GM18909 (cell line): Measurements from ENCODE around the gene TMEM248.
"Not testable (repeated sequence)": the region's sequence is repeated elsewhere in the genome, so short reads cannot be mapped to it uniquely, and the experiment has no call there.

Source experiments
- ATAC-seq: cut with Tn5 transposase; IDR thresholded peaks from one replicate; pipeline ENCODE4 v1.9.1; 2021; ENCODE audit warnings: mild to moderate bottlenecking; ENCODE audit not compliant: unreplicated experiment, poor library complexity

The TMEM248 gene

GRCh38 chr7:66920769-66921395 is at the start of gene TMEM248:
Gene TMEM248, plus strand, starts transcription at chr7:66921225. Its CDS starts 20,641 bp downstream, at chr7:66941866.
- peak; percentile 87 for ATAC-seq

- ATAC-seq = no peak
Measured at GRCh38 chr7:66873476-66873875, 47.5 kb upstream of the TMEM248 start.

GRCh38 chr7:66877577-66878300 is 43.3 kb upstream of the TMEM248 start:
- peak; percentile 96 for ATAC-seq

- ATAC-seq = not testable (repeated sequence)
Measured at GRCh38 chr7:66878301-66878685, 42.7 kb upstream of the TMEM248 start.

GRCh38 chr7:66880053-66880452 is 41.0 kb upstream of the TMEM248 start:
- ATAC-seq = no peak

GRCh38 chr7:66880577-66880976 is 40.4 kb upstream of the TMEM248 start:
- ATAC-seq = not testable (repeated sequence)

- no peak for ATAC-seq
Measured at GRCh38 chr7:66883716-66884115, 37.3 kb upstream of the TMEM248 start.

- ATAC-seq = not testable (repeated sequence)
Measured at GRCh38 chr7:66884556-66884955, 36.5 kb upstream of the TMEM248 start.

- peak; percentile 77 for ATAC-seq
Measured at GRCh38 chr7:66886152-66886551, 34.9 kb upstream of the TMEM248 start.

- ATAC-seq = not testable (repeated sequence)
Measured at GRCh38 chr7:66888223-66888622, 32.8 kb upstream of the TMEM248 start.

- ATAC-seq = no peak
Measured at GRCh38 chr7:66894463-66895080, 26.5 kb upstream of the TMEM248 start.

GRCh38 chr7:66896441-66896840 is 24.6 kb upstream of the TMEM248 start:
- no peak for ATAC-seq

GRCh38 chr7:66899552-66900280 is 21.3 kb upstream of the TMEM248 start:
- no peak for ATAC-seq

GRCh38 chr7:66901941-66902843 is 18.8 kb upstream of the TMEM248 start:
- no peak for ATAC-seq

- ATAC-seq = no peak
Measured at GRCh38 chr7:66902844-66903180, 18.2 kb upstream of the TMEM248 start.

GRCh38 chr7:66903360-66904062 is 17.5 kb upstream of the TMEM248 start:
- no peak for ATAC-seq

GRCh38 chr7:66904063-66904593 is 16.9 kb upstream of the TMEM248 start:
- no peak for ATAC-seq

GRCh38 chr7:66905278-66905677 is 15.7 kb upstream of the TMEM248 start:
- no peak for ATAC-seq

- no peak for ATAC-seq
Measured at GRCh38 chr7:66905689-66906088, 15.3 kb upstream of the TMEM248 start.
